ENCODE measurements around the gene TNNC2. TPM values are rescaled to one million over a fixed set of nuclear protein-coding genes. Genes with fewer than 3 reads are reported as not detected.

Gene TNNC2
- total RNA-seq, 1 donor from 2014 or later: 0.61 TPM

GRCh38 chr20:45792317-45793118 lies 34.6 kb downstream of the TNNC2 start:
- Histone ChIP-seq H3K36me3 (peaks cover 36% of the 10 kb centered on the region), H3K9me3 (no peaks in the 10 kb centered on the region), H3K4me1 (peaks cover 11% of the 10 kb centered on the region), H3K27ac (peak overlapping the region; percentile 90), H3K27me3 (no peaks in the 10 kb centered on the region), H3K4me3 (peak overlapping the region; percentile 81)
- DNase-seq (no peak), ATAC-seq (peak; percentile 57)
- intact Hi-C loops (cut with DNase I): no loop called here
- TF ChIP-seq CTCF (IDR thresholded peaks at IDR 0.05): no peak

GRCh38 chr20:45788351-45788750 lies 38.8 kb downstream of the TNNC2 start:
- Histone ChIP-seq H3K4me3 (no peak overlapping the region), H3K27ac (no peak overlapping the region), H3K36me3 (no peaks in the 10 kb centered on the region), H3K27me3 (no peaks in the 10 kb centered on the region), H3K4me1 (peaks cover 12% of the 10 kb centered on the region), H3K9me3 (no peaks in the 10 kb centered on the region)
- DNase-seq (no peak), ATAC-seq (no peak)
- intact Hi-C loops (cut with DNase I): no loop called here
- no peak for TF ChIP-seq CTCF (IDR thresholded peaks at IDR 0.05)

GRCh38 chr20:45783656-45784294 lies 43.3 kb downstream of the TNNC2 start:
- Histone ChIP-seq H3K9me3 (no peaks in the 10 kb centered on the region), H3K27ac (peak overlapping the region; percentile 32), H3K4me3 (no peak overlapping the region), H3K36me3 (no peaks in the 10 kb centered on the region), H3K4me1 (peaks cover 37% of the 10 kb centered on the region), H3K27me3 (no peaks in the 10 kb centered on the region)
- no peak for TF ChIP-seq CTCF (IDR thresholded peaks at IDR 0.05)
- ATAC-seq (no peak), DNase-seq (peak; percentile 67)
- intact Hi-C loops (cut with DNase I): no loop called here

GRCh38 chr20:45782890-45783289 lies 44.2 kb downstream of the TNNC2 start:
- TF ChIP-seq CTCF (IDR thresholded peaks at IDR 0.05): no peak
- ATAC-seq (no peak), DNase-seq (no peak)
- H3K4me3 ChIP-seq: no peak overlapping the region
- H3K27ac ChIP-seq: no peak overlapping the region
- no peaks in the 10 kb centered on the region for H3K36me3 ChIP-seq
- peaks cover 45% of the 10 kb centered on the region for H3K4me1 ChIP-seq
- H3K9me3 ChIP-seq: no peaks in the 10 kb centered on the region
- no peaks in the 10 kb centered on the region for H3K27me3 ChIP-seq
- intact Hi-C loops (cut with DNase I): no loop called here

- DNase-seq (no peak), ATAC-seq (peak; percentile 67)
- no peaks in the 10 kb centered on the region for H3K9me3 ChIP-seq
- intact Hi-C loops (cut with DNase I): no loop called here
- no peaks in the 10 kb centered on the region for H3K36me3 ChIP-seq
- no peaks in the 10 kb centered on the region for H3K27me3 ChIP-seq
- peaks cover 47% of the 10 kb centered on the region for H3K4me1 ChIP-seq
- TF ChIP-seq CTCF (IDR thresholded peaks at IDR 0.05): no peak
- peak overlapping the region; percentile 84 for H3K27ac ChIP-seq
- H3K4me3 ChIP-seq: no peak overlapping the region
Measured at GRCh38 chr20:45781391-45781931, 45.7 kb downstream of the TNNC2 start.

All from upper lobe of right lung (tissue), 1 donor.